GM23248 (cell line): ENCODE measurements around the gene CADPS2.

Experiments
- EZH2 ChIP-seq: fragments of 200-600 bp; sonication (generic); IDR thresholded peaks from 2 replicates; pipeline ENCODE4 v1.6.1; 2018; ENCODE audit warnings: antibody characterized with exemption, mild to moderate bottlenecking; ENCODE audit not compliant: insufficient read depth, poor library complexity, severe bottlenecking
- EZH2phosphoT487 ChIP-seq: fragments of 200-600 bp; sonication (generic); IDR thresholded peaks from 2 replicates; pipeline ENCODE4 v1.6.1; 2018; ENCODE audit warnings: antibody characterized with exemption, moderate library complexity, mild to moderate bottlenecking, low read depth; ENCODE audit not compliant: insufficient read depth

GRCh38 chr7:122327969-122328368 lies 558.3 kb downstream of the CADPS2 start:
- TF ChIP-seq EZH2phosphoT487 (no peak), EZH2 (no peak)
